ENCODE data around the gene EXOC3L1.

The EXOC3L1 gene

DNA sequence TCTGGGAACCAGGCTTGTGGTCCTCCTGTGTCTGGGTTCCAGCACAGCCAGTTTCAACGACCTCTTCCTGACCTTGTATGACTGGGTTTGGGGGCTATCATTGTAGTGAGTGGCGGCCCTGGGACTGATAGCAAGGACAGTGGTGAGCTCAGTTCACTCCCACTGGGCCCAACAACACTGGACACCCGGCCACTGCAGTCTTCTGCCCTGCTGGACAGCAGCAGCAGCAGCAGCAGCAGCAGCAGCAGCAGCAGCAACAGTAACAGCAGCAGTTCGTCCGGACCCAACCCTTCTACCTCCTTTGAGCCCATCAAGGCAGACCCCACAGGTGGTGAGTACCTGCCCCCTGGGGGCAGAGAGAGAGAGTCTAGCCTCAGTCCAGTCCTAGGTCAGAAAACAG lies 5.7 kb upstream of the EXOC3L1 start:
- no peak for DNase-seq

GRCh38 chr16:67194260-67194659 lies 4.3 kb upstream of the EXOC3L1 start:
- DNase-seq, result no peak

DNA sequence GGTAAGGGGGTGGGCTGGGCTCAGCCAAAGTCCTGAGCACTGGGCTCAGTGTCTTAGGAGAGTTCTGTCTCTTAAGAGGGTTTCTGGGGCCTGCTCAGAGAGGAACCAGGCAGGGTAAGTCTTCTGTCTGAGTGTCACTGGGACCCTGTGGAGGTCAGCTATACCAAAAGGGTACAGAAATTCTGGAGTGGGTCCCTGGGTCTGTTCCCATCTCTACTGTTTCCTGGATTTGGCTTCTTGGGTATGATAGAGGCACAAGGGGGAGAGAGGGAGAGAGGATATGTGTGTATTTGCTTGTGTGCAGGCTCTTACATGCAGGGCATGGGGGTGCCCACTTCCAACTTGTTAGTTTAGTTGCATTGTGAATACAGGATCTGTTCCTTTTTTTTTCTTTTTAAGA lies 3.6 kb upstream of the EXOC3L1 start:
- DNase-seq, result no peak

DNA sequence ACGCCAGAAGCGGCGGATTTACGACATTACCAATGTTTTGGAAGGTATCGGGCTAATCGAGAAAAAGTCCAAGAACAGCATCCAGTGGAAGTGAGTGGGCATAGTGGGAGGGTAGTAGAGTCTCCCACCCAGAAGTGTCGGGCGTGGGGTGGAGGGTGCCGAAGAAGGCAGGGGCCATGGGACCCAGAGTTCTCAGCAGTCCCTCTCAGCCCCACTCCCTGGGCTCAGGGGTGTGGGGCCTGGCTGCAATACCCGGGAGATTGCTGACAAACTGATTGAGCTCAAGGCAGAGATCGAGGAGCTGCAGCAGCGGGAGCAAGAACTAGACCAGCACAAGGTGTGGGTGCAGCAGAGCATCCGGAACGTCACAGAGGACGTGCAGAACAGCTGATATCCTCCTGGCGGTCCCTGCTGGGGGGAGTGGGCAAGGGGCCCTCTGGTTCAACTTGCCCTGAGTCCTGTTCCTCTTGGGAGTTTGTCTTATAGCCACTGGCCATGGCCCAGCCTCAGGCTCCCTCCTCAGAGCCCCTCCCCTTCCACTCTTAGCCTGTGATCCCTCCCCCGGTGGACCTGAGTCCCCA lies 2.9 kb upstream of the EXOC3L1 start:
- peak; percentile 17 for DNase-seq

DNA sequence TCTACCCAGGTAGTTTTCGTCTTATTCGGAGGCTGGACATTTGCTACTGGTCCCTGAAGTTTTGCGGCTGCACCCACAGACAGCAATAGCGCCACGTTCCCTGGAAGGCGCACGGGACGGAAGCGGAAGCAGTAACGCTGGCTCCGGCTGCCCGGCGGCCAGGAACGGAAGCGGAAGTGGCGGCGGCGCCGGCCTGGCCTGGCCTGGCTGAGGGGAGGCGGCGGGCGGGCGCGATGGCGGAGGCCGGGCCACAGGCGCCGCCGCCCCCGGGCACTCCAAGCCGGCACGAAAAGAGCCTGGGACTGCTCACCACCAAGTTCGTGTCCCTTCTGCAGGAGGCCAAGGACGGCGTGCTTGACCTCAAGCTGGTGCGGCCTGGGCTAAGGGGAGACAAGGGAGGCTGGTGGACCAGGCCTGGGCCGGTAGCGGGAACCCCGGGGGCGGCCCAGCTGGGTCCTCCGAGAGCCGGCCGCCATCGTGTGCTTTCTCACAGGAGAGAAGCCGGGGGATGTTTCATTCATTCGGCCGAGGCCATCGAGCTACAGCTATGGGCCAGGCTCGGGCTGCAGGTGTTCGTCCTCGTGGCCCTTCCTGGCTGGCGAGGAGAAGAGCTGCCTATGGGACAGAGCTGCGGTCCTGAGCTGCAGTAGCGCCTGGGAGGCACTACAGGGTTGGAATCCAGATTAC lies 2.2 kb upstream of the EXOC3L1 start, which contains the start of gene E2F4:
Gene E2F4 (plus strand): TSS at position 161 of the 687 bp plus-strand sequence. CDS start 73 bp downstream, at position 234.
- DNase-seq, result peak; percentile 90

GRCh38 chr16:67191411-67191994 lies 1.6 kb upstream of the EXOC3L1 start:
- no peak for DNase-seq

DNA sequence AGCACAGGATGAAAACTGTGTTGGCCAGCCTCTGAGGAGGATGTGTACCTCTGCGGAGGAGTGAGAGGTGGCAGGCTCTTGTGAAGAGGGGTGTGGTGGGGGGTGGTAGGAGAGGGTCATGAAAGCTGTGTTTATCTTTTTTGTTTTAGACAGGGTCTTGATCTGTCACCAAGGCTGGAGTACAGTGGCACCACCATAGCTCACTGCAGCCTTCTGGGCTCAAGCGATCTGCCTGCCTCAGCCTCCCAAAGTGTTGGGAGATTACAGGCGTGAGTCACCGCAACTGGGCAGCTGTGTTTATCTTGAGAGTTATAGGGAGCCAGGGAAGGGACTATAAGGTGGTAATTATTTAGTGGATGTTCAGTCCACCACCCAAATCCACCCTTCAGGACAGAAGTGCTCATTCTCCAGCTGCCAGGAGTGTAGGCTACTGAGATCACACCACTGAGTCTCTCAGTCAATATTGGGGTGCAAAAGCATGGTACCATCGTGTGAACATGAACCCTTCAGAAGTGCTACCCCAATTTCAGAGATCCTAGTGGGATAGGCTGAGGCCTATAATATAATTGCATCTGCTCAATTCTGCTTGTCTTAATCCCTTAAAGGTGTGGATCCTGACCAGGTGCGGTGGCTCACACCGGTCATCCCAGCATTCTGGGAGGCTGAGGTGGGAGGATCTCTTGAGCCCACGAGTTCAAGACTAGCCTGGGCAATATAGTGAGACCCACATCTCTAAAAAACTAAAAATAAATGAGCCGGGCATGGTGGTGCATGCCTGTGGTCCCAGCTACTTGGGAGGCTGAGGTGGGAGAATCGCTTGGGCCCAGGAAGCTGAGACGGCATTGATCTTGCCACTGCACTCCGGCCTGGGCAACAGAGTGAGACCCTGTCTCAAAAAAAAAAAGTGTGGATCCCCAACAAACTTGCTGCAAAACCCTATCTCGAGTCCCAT lies 788 bp upstream of the EXOC3L1 start:
- DNase-seq, result no peak

DNA sequence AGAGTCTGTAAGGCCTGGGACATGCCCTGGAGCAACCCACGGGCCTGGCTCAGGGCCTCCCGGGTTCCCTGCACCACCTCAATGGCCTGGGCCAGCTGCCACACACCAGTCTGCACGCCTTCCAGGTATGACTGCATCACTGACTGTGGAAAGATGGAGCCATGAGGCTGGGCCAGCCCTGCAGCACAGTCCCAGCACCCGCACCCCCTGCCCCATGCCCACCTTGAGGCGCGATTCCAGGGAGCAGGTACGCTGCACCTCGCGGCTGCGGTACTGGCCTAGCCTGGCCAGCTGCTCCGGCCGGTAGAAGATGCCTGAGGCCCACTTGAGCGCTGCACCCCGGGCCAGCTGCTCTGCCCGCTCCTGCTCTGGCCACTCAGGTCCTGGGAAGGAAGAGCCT lies 1.1 kb downstream of the EXOC3L1 start:
- DNase-seq, result no peak

GRCh38 chr16:67188323-67188722 lies 1.6 kb downstream of the EXOC3L1 start:
- DNase-seq, result no peak

- DNase-seq, result no peak
These were observed 2.6 kb downstream of the EXOC3L1 start for GRCh38 chr16:67187175-67187890.

DNA sequence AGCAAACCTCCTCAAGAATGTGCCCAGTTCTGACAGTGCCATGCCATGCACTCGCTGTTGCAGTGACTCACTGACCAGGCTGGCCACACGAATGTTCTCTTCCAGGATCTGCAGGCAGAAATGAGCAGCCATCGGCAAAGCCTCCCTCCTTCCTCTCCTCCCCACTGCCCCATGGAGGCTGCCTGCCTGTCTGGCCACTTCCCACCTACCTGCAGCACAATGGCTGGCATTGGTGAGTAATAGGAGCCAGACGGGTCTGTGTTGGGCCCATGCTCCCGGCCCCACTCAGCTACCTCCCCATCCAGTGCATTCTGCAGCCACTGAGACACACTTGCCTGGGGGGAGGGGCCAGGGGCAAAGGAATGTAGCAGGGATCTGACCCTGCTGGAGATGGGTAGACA lies 3.4 kb downstream of the EXOC3L1 start:
- no peak for DNase-seq

DNA sequence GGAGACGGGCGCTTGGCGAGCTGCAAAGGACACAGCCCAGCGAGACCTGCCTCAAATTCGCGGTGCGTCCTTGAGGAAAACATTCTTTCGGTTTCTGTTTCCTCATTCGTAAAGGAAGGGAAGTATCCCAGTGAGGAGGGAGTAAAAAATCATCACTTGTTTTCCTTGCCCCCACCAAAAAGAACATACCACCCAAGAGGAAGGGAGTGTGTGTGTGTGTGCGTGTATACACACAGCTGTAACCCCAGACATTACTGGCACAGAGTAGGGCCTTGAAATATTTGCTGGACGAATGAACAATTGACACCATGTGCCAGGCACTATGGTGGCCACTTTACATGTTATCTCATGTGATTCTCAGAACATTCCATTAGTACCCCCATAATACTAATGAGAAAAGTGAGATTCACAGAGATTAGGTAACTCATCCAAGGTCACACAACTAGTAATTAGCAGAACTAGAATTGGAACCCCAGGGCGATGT lies 4.2 kb downstream of the EXOC3L1 start:
- DNase-seq, result no peak

- peak; percentile 86 for DNase-seq
These were observed 4.8 kb downstream of the EXOC3L1 start for GRCh38 chr16:67184995-67185650.

DNA sequence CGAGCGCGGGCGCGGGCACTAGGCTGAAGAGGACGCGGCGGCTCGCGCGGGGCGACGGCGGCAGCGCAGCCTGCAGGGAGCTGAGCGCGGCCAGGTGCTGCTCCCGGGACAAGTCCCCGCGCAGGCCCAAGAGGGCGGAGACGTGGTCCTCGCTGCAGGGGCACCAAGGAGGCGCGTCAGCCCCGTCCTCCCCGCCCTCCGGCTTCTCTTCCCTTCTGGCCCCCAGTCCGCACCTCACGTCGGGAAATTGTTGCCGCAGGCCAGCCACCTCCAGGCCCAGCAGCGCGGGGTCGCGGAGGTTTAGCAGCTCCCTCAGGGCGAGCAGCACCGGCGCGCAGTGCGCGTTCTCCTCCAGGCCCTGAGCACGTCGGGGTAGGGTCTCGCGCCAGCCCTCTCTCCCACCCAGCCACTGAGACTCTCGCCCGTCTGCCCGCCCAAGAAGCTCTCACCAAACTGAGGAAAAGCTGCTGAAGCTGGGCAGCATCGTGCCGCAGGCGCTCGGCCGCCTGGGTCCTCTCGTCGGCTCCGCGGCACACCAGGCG lies 5.4 kb downstream of the EXOC3L1 start:
- DNase-seq, result peak; percentile 28

DNA sequence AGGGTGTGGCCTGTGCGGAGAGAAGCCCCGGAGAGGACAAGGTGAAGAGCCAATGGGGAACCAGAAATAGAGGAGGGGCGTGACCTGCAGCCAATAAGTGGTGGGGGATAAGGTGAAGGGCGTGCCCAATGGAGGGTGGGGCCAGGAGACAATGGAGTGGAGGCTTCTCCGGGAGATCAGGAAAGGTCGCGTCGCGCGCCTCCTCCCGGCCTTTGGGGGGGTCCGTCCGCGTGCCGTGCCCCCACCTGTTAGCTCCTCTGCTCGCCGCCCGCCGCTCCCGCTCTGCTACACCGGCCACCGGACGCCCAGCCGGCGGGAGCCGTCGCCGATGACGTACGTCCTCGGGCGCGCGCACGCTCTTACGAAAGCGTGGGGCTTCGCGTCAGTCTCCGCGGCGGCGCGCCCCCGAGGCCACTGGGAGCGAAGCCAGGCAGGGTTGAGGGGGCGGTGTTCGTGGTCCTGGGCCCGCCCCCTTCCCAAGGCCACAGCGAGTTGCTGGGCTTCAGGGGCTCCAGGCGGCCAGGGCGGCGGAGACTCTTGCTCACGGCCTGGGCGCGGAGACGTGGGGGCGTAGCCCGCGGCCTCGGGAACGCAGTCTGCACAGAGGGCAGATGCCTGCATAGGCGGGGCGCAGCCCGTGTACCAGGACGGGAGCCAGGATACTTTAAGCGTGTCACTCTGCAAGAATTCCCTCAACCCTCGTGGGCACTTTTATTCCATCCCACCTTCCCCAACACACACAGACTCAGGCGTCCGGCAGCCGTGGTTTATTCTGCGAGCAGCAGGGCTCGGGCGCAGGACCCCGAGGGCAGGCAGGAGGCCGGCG lies 6.1 kb downstream of the EXOC3L1 start, which contains the start of gene MATCAP1:
Gene MATCAP1 (minus strand): TSS at position 337 of the 826 bp plus-strand sequence. CDS start 3,353 bp downstream, outside the sequence.
- DNase-seq, result peak; percentile 97

- DNase-seq, result no peak
These were observed 6.7 kb downstream of the EXOC3L1 start for GRCh38 chr16:67183284-67183626.

- DNase-seq, result no peak
These were observed 7.6 kb downstream of the EXOC3L1 start for GRCh38 chr16:67182288-67182687.

GRCh38 chr16:67181346-67181745 lies 8.6 kb downstream of the EXOC3L1 start:
- DNase-seq, result no peak

DNA sequence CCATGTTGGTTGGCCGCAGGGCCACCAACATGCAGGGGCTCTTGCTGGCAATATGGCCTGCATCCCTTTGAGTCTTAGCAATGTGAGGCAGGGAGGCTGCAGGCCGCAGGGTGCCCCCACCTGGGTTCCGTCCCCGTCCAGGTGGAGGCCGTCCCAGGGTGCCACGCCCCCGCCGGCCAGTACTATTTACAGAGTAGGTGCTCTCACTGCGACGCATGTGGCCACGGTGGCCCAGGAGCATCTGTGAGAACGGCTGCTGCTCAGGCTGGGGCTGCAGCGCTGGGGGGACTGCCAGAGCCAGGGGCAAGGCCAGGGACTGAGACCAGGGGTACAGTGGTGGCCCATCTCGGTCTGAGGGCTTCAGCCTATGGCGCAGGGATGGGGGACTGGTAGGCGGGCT lies 9.8 kb downstream of the EXOC3L1 start:
- no peak for DNase-seq

DNA sequence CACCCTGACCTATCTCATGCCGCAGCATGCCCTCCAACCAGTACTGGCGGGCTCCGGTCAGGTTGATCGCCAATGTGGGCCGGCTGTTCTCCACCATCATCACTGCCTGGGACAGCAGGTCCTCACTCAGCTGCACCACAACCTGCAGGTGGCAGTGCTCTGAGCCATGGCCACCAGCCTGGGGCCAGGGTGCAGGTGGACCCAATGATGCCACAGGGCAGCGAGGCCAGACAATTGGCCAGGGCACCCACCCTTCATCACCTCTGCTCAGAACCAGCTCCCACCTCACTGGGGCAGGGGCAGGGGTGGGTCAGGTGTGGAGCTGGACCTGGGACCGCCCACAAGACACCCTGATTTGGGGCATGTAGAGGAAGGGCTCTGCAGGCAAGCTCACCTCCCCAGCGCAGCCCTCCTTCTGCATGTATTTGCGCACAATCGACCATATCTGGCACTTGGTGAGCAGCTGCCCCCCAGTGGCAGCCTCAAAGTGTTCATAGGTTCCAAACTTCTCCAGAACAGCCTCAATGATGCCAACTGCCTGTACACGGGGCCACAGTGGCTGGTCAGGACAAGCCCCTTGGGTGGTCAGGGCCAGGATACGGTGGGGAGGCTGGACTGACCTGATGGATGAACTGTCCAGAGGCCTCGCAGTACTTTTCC lies 10.4 kb downstream of the EXOC3L1 start:
- no peak for DNase-seq
